HEK293 (cell line): ENCODE data around the gene SLX9.

Experiments
- EGR2 ChIP-seq: fragments of 450-650 bp; formaldehyde crosslinking; IDR thresholded peaks from 2 replicates; pipeline ENCODE4 v1.5.1; 2016; ENCODE audit warnings: low read depth, missing biosample characterization, missing genetic modification characterization
- HOXA7 ChIP-seq: sonication (generic); formaldehyde crosslinking; IDR thresholded peaks from 2 replicates; pipeline ENCODE4 v1.8.1; 2022; ENCODE audit warnings: missing genetic modification reagents, borderline replicate concordance
- INSM2 ChIP-seq: fragments of 450-650 bp; formaldehyde crosslinking; IDR thresholded peaks from 2 replicates; pipeline ENCODE4 v1.5.1; 2016; ENCODE audit warnings: missing biosample characterization, missing genetic modification characterization
- KLF16 ChIP-seq: fragments of 450-650 bp; formaldehyde crosslinking; IDR thresholded peaks from 2 replicates; pipeline ENCODE4 v1.5.1; 2017; ENCODE audit warnings: missing biosample characterization, missing genetic modification characterization
- KLF17 ChIP-seq: fragments of 450-650 bp; formaldehyde crosslinking; IDR thresholded peaks from 2 replicates; pipeline ENCODE4 v1.5.1; 2016; ENCODE audit warnings: missing biosample characterization, missing genetic modification characterization
- MYNN ChIP-seq: fragments of 450-650 bp; formaldehyde crosslinking; IDR thresholded peaks from 2 replicates; pipeline ENCODE4 v1.5.1; 2016; ENCODE audit warnings: missing biosample characterization, missing genetic modification characterization, borderline replicate concordance
- PRDM6 ChIP-seq: fragments of 450-650 bp; formaldehyde crosslinking; IDR thresholded peaks from 2 replicates; pipeline ENCODE4 v1.5.1; 2017; ENCODE audit warnings: missing biosample characterization, missing genetic modification characterization
- SCRT1 ChIP-seq: fragments of 450-650 bp; formaldehyde crosslinking; IDR thresholded peaks from 2 replicates; pipeline ENCODE4 v1.5.1; 2016; ENCODE audit warnings: missing biosample characterization, missing genetic modification characterization, borderline replicate concordance
- SCRT2 ChIP-seq: fragments of 450-650 bp; formaldehyde crosslinking; IDR thresholded peaks from 2 replicates; pipeline ENCODE4 v1.5.1; 2016; ENCODE audit warnings: missing biosample characterization, missing genetic modification characterization
- ZBTB10 ChIP-seq: fragments of 450-650 bp; formaldehyde crosslinking; IDR thresholded peaks from 2 replicates; pipeline ENCODE4 v1.5.1; 2016; ENCODE audit warnings: missing biosample characterization, missing genetic modification characterization
- ZBTB7A ChIP-seq: fragments of 450-650 bp; formaldehyde crosslinking; IDR thresholded peaks from 2 replicates; pipeline ENCODE4 v1.5.1; 2016; ENCODE audit warnings: low read depth, missing biosample characterization, missing genetic modification characterization
- ZNF155 ChIP-seq: fragments of 450-650 bp; formaldehyde crosslinking; IDR thresholded peaks from 2 replicates; pipeline ENCODE4 v1.5.1; 2016; ENCODE audit warnings: missing biosample characterization, missing genetic modification characterization
- ZNF266 ChIP-seq: fragments of 450-650 bp; formaldehyde crosslinking; IDR thresholded peaks from 2 replicates; pipeline ENCODE4 v1.5.1; 2016; ENCODE audit warnings: missing biosample characterization, missing genetic modification characterization, low read depth
- ZNF274 ChIP-seq, 2 experiments: fragments of 200-500 bp in 1 of 2; fragments of 450-650 bp in 1 of 2; sonication (Bioruptor generic) in 1 of 2; formaldehyde crosslinking in 1 of 2; IDR thresholded peaks; 2 replicates each; pipeline versions ENCODE4 v1.5.1 to v1.6.1; 2014 to 2016; ENCODE audit warnings: borderline replicate concordance in 1 of 2, inconsistent platforms in 1 of 2, low read length in 1 of 2, missing biosample characterization in 1 of 2, missing genetic modification characterization in 1 of 2
- ZNF280D ChIP-seq: fragments of 450-650 bp; formaldehyde crosslinking; IDR thresholded peaks from 2 replicates; pipeline ENCODE4 v1.5.1; 2016; ENCODE audit warnings: missing biosample characterization, missing genetic modification characterization
- ZNF292 ChIP-seq: fragments of 450-650 bp; formaldehyde crosslinking; IDR thresholded peaks from 2 replicates; pipeline ENCODE4 v1.5.1; 2016; ENCODE audit warnings: low read depth, missing biosample characterization, missing genetic modification characterization, borderline replicate concordance
- ZNF302 ChIP-seq: fragments of 450-650 bp; formaldehyde crosslinking; IDR thresholded peaks from 2 replicates; pipeline ENCODE4 v1.5.1; 2016; ENCODE audit warnings: missing biosample characterization, missing genetic modification characterization, low read depth
- ZNF335 ChIP-seq: fragments of 450-650 bp; formaldehyde crosslinking; conservative IDR thresholded peaks from 2 replicates; pipeline ENCODE4 v1.5.1; 2016; ENCODE audit warnings: missing biosample characterization, missing genetic modification characterization
- ZNF366 ChIP-seq: fragments of 450-650 bp; formaldehyde crosslinking; conservative IDR thresholded peaks from 2 replicates; pipeline ENCODE4 v1.5.1; 2016; ENCODE audit warnings: missing biosample characterization, missing genetic modification characterization
- ZNF398 ChIP-seq: fragments of 450-650 bp; formaldehyde crosslinking; IDR thresholded peaks from 2 replicates; pipeline ENCODE4 v1.5.1; 2017; ENCODE audit warnings: missing biosample characterization, missing genetic modification characterization
- ZNF510 ChIP-seq: fragments of 450-650 bp; formaldehyde crosslinking; IDR thresholded peaks from 2 replicates; pipeline ENCODE4 v1.5.1; 2018; ENCODE audit warnings: mild to moderate bottlenecking, missing genetic modification characterization, missing biosample characterization; ENCODE audit not compliant: insufficient replicate concordance
- ZNF561 ChIP-seq: fragments of 450-650 bp; IDR thresholded peaks from 2 replicates; pipeline ENCODE4 v1.5.1; 2018; ENCODE audit warnings: missing biosample characterization, missing genetic modification characterization, borderline replicate concordance
- ZNF600 ChIP-seq: fragments of 450-650 bp; formaldehyde crosslinking; IDR thresholded peaks from 2 replicates; pipeline ENCODE4 v1.5.1; 2016; ENCODE audit warnings: missing biosample characterization, missing genetic modification characterization
- ZNF677 ChIP-seq: fragments of 450-650 bp; IDR thresholded peaks from 2 replicates; pipeline ENCODE4 v1.5.0; 2018; ENCODE audit warnings: missing biosample characterization, mild to moderate bottlenecking, missing genetic modification characterization, moderate library complexity

The SLX9 gene

GRCh38 chr21:44927587-44928461 is 12.0 kb upstream of the SLX9 start (continued):
- peak; percentile 79 for TF ChIP-seq ZNF398 (tag by site-specific recombination)
- no peak for TF ChIP-seq ZNF335 (tag by site-specific recombination)
- TF ChIP-seq ZNF280D (tag by site-specific recombination): no peak
- TF ChIP-seq ZNF274 (IDR thresholded peaks at IDR 0.05; ENCODE audit: low read length): no peak
- TF ChIP-seq ZNF274 (tag by site-specific recombination; IDR thresholded peaks at IDR 0.05; ENCODE audit: borderline replicate concordance): no peak
- TF ChIP-seq SCRT1: no peak
- no peak for TF ChIP-seq ZNF510 (tag by site-specific recombination)
- no peak for TF ChIP-seq ZNF677
- TF ChIP-seq ZNF561 (tag by site-specific recombination): no peak
- TF ChIP-seq EGR2 (tag by site-specific recombination): peak; percentile 99
- TF ChIP-seq SCRT2 (tag by site-specific recombination): no peak
- no peak for TF ChIP-seq ZNF292 (tag by site-specific recombination)
- TF ChIP-seq ZNF366 (tag by site-specific recombination): no peak
- no peak for TF ChIP-seq HOXA7 (CRISPR knock-in tag)
- no peak for TF ChIP-seq PRDM6 (tag by site-specific recombination)
- no peak for TF ChIP-seq ZNF155 (tag by site-specific recombination)
- no peak for TF ChIP-seq KLF16 (tag by site-specific recombination)
- TF ChIP-seq ZNF302 (tag by site-specific recombination): no peak
- no peak for TF ChIP-seq ZNF600 (tag by site-specific recombination)
- no peak for TF ChIP-seq ZNF266 (tag by site-specific recombination)
- TF ChIP-seq MYNN (tag by site-specific recombination): no peak
- 0 out of 2 replicates have a peak, but pooled peaks have one; percentile 64 for TF ChIP-seq KLF17 (tag by site-specific recombination)
- no peak for TF ChIP-seq INSM2
- TF ChIP-seq ZBTB7A (tag by site-specific recombination): no peak
- TF ChIP-seq ZBTB10 (tag by site-specific recombination): no peak
